HuH-7.5 (cell line): ENCODE data around the gene XYLT1.

Experiments used
- DNase-seq: peaks from one replicate; pipeline ENCODE4 v3.0.0; 2011; ENCODE audit warnings: low spot score

XYLT1 gene

DNA sequence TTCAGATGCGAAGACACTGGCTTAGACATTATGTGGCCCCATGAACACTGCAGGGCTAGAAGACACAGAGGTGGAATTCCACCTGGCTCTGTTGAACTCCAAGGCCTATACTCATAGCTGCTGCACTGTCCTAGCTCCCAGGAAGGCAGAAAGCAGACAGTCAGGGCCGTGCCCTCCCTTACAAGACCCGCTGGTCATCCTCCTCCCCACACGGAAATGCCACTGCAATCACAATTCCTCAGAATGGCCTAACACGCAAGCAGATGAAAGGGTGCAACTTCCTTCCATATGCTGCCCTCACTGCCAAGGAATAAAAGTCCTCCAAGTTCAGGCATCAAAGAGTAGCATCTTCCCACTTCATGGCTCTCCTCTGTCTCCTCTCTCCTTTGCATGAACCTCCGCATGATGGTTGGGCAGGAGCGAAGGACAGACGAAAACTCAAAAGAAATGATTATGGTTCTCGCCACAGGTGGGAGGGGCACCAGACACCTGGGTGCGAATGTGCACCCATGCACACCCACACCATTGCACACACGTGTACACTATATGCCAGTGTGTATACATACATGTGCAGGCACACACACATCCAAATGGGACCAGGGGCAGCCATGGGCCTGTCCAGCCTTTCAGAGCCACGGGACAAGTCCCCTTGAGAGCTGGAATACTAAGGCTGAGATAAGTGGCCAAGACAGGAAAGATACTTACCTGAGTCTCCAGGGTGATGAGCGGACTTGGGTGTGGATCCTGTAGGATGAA lies 113.3 kb downstream of the XYLT1 start:
- DNase-seq = no peak

GRCh38 chr16:17356243-17356933 lies 114.4 kb downstream of the XYLT1 start:
- DNase-seq = no peak

DNA sequence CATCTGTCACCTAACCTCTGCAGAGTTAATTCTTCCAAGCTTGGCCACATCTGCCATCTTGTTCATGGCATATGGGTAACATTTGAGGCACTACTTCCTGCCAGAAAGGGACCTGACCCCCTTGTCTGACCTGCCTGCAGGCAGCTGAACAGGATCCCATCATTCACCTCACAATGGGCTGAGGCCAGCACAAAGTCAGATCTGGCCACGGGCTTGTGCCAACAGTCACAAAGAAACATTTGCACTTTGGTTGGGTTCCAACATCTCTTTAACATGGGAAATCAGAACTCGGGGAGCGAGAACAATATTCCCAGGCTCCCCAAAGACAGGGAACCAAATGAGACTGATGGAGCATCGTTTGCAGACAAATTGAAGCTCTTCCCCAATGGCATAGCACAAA lies 116.1 kb downstream of the XYLT1 start:
- DNase-seq = no peak

- DNase-seq = no peak
Observed at GRCh38 chr16:17354141-17354601, 116.6 kb downstream of the XYLT1 start.

- DNase-seq = no peak
Observed at GRCh38 chr16:17353561-17353960, 117.2 kb downstream of the XYLT1 start.

DNA sequence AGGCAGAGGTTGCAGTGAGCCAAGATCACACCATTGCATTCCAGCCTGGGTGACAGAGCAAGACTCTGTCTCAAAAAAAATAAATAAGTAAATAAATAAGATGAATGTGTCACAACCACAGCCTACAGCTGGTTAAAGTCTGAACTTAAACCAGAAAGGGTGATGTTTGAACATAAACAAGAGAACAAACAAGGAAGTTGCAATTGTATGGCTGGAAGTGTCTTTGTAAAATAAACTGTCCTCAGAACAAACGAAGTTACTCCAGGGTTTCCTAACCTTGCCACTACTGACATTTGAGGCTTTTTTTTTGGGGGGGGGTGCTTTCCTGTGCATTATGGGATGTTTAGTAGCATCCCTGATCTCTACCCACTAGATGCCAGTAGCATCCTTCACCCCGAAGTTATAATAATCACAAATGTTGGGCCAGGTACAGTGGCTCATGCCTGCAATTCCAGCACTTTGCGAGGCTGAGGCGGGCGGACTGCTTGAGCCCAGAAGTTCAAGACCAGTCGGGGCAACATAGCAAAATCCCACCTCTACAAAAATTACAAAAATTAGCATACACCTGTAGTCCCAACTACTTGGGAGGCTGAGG lies 119.2 kb downstream of the XYLT1 start:
- DNase-seq = no peak

DNA sequence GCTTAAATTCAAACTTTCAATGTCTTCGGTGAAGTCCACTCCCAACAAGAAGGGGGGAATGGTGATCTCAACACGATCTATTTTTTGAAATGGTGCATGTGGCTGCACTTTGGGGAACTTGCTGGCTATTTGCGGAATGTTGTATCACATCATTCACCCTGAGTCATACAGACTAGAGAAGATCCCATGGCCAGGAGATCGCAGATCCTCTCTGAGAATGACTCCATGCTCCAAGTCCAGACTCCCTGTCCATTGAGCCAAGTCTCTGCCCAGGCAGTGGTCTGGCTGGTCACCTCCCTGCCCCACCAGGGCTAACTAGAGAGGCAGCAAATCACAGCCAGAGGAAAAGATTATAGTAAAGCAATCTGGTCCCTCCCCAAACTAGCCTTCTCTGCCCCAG lies 120.6 kb downstream of the XYLT1 start:
- no peak for DNase-seq

- DNase-seq = no peak
Observed at GRCh38 chr16:17348826-17349225, 121.9 kb downstream of the XYLT1 start.

DNA sequence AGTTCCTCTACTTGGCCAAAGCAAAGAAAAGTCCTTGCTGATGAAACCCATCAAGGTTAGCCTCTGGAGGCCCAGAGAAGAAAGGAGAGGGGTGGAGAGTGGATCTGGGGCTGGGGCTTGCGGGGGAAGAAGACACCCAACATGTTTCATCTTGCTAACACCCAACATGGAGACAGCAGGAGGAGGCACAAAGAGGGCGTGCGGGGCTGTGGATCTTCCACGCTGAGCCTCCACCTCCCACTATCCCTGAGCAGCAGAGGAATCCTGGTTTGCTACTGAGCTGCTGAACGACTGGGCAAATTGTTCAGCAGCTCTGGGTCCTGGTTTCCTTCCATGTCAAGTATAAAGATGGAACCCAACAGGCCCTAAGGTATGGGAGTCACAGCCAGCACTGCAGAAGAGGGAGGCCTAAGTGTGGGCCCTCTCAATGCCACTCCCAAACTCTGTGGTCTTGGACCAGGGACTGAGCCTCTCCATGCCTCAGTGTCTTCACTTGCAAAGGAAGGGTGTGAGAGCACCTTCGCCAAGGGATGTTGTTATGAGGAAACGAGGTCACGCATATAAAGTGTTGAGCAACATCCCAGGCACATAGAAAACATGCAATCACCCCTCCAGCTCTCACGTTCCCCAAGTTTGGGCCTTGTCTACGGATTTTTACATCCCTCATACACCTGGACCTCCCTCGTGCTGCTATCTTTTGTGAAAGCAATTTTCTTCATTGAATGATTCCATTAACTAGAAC lies 122.5 kb downstream of the XYLT1 start:
- DNase-seq = no peak

- no peak for DNase-seq
Observed at GRCh38 chr16:17347624-17348023, 123.1 kb downstream of the XYLT1 start.

- DNase-seq = no peak
Observed at GRCh38 chr16:17346621-17347569, 123.9 kb downstream of the XYLT1 start.

GRCh38 chr16:17345043-17345442 lies 125.7 kb downstream of the XYLT1 start:
- DNase-seq = no peak

DNA sequence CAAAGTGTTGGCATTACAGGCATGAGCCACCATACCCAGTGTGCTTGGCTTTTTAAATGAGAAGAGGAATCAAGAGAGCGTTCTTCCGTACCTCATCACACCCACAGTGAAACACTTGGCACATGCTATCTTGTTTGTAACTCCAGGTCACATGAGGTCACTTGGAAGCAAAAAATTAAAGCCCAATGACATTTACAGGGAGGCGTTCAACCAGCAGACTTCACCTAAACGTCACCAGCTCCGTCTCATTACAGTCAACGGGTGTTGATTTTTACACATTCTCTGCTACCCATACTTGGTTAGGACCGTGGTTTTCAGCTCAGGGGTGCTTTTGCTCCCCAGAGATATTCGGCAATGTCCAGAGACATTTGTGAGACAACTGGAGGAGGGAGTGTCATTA lies 127.0 kb downstream of the XYLT1 start:
- no peak for DNase-seq

- no peak for DNase-seq
Observed at GRCh38 chr16:17343028-17343427, 127.7 kb downstream of the XYLT1 start.

DNA sequence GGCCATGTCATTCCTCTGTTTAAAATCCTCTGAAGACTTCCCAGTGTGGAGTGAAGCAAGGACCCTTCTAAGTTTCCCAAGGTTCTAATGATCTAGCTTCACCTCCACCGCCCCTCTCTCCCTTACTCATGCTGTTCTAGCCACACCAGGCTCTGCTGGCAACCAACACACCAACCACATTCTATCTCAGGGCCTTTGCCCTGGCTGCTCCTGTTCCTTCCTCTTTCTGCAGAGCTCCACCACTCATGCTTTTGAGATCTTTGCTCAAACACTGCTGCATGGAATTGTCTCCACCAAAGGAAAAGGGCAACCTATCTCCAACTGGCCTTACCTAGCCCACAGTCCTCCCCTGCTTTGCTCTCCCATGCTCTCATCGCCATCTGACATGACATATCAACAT lies 128.7 kb downstream of the XYLT1 start:
- DNase-seq = no peak

DNA sequence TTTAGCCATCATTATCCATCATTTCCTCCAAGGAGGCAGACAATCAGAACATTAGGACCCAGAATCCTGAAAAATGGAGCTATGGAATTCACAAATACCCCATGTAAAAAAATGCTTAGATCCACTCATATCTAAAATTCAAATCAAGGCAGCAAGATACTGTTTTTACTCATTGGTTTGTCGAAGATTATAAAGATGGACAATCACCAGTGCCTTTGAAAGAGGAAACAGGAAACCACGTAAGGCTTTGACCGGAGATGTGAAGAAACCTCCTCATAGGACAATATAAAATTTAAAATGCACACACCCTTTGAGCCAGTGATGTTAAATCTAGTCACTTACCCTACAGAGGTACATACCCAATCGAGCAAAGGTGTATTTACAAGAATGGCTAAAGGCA lies 130.0 kb downstream of the XYLT1 start:
- DNase-seq = no peak

DNA sequence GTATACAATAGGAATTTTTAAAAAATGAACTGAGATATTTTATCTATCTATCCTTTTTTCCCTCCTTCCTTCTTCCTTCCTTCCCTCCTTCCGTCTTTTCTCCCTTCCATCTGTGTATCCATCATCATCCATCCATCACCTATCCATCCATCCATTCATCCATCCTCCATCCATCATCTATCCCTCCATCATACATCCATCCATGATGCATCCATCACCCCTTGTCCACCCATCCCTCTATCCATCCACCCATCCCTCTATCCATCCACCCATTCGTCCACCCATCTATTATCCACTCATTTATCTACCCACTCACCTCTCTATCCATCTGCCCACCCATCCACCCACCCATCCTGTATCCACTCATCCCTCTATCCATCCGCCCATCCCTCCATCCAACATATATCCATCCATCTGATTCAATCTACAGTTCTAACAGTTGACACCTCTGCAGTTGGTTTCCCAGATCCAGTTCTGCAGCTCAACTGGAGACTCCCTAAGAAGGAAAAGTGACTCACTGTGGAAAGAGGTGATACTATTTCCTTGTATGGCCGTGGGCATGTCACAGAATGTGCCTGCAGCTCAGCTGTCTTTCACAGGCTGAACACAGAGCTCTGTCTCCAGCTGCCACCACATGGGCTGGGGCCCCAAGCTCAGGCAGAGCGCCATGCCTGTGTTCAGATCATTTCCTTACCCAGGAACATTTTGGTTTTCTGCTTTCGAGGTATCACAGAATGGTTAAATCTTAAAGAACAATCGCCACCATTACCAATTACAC lies 130.8 kb downstream of the XYLT1 start:
- DNase-seq = no peak

GRCh38 chr16:17338244-17338643 lies 132.5 kb downstream of the XYLT1 start:
- no peak for DNase-seq

- no peak for DNase-seq
Observed at GRCh38 chr16:17336530-17336900, 134.2 kb downstream of the XYLT1 start.

DNA sequence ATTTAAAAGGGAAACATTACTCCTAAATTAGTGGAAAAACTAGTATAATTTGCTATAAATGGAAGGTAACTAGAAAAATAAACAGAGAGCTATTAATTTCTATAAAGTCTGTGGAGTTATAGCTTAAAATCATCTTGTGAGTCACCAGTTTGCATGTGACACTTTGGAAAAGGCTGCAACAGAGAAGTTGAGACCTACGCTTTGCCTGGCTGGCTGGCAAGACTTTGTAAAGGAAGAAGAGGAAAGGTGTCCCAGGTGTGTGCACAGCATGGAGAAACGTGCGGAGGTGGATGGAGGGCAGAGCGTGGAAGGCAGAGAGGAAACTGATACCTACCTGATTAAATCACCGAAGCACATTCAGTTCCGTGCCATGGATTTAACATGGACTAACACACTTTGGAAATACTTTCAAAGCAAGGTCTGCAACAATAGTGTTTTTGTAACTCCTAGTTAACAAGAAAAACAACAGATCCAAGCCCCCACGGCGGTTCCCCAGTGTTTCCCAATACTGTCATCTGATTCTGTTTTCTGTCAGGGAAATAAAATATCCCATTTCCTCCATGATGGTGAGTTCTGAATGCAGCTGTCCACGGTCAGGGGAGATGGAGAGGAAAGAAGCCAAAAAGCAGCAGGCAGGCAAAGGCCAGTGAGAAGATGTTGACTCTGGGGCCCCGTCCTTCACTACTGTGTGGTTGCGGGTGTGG lies 134.8 kb downstream of the XYLT1 start:
- no peak for DNase-seq
